ENCODE data around the gene TMEM87B. TPM values are rescaled to one million over a fixed set of nuclear protein-coding genes. Genes with fewer than 3 reads are reported as not detected.

The TMEM87B gene
- polyA plus RNA-seq, 1 donor from 2014 or later = 12.8 TPM

GRCh38 chr2:112096098-112096497 lies 41.0 kb downstream of the TMEM87B start:
- Histone ChIP-seq H3K9ac (ENCODE audit: low read length) (no peak overlapping the region), H3K27ac (ENCODE audit: low read length) (no peak overlapping the region), H3K9me3 (ENCODE audit: low read length) (no peaks in the 10 kb centered on the region), H4K20me1 (ENCODE audit: insufficient read depth) (no peaks in the 10 kb centered on the region), H3K36me3 (ENCODE audit: insufficient read depth, low read length) (peaks cover 9% of the 10 kb centered on the region), H3K4me2 (ENCODE audit: low read length) (no peak overlapping the region), H3K4me3 (ENCODE audit: low read length) (no peak overlapping the region), H3K27me3 (ENCODE audit: insufficient read depth, low read depth, low read length) (no peaks in the 10 kb centered on the region), H3F3A (ENCODE audit: insufficient read depth, low read length, poor library complexity, severe bottlenecking) (no peaks in the 10 kb centered on the region), H2AFZ (ENCODE audit: low read depth, low read length) (no peak overlapping the region), H3K79me2 (replicated peaks; ENCODE audit: insufficient read depth, low read length) (no peaks in the 10 kb centered on the region), H3K9me2 (ENCODE audit: insufficient read depth, low read length) (no peaks in the 10 kb centered on the region)
- TF ChIP-seq EP300 (conservative IDR thresholded peaks at IDR 0.05; ENCODE audit: poor library complexity, severe bottlenecking) = no peak
- no peak for TF ChIP-seq EZH2 (IDR thresholded peaks at IDR 0.05; ENCODE audit: borderline replicate concordance, insufficient read depth, low read length, poor library complexity, severe bottlenecking)
- no peak for TF ChIP-seq SMC3 (conservative IDR thresholded peaks at IDR 0.05; ENCODE audit: poor library complexity)
- TF ChIP-seq MXI1 (conservative IDR thresholded peaks at IDR 0.05; ENCODE audit: poor library complexity, severe bottlenecking) = no peak
- TF ChIP-seq TAF1 (IDR thresholded peaks at IDR 0.05; ENCODE audit: low read depth) = no peak
- TF ChIP-seq POLR2AphosphoS5 (IDR thresholded peaks at IDR 0.05) = no peak

- Histone ChIP-seq H3K27ac (ENCODE audit: low read length) (no peak overlapping the region), H3K79me2 (replicated peaks; ENCODE audit: insufficient read depth, low read length) (no peaks in the 10 kb centered on the region), H4K20me1 (ENCODE audit: insufficient read depth) (no peaks in the 10 kb centered on the region), H3K4me2 (ENCODE audit: low read length) (no peak overlapping the region), H3K9ac (ENCODE audit: low read length) (no peak overlapping the region), H2AFZ (ENCODE audit: low read depth, low read length) (no peak overlapping the region), H3K9me3 (ENCODE audit: low read length) (no peaks in the 10 kb centered on the region), H3K4me3 (ENCODE audit: low read length) (no peak overlapping the region), H3F3A (ENCODE audit: insufficient read depth, low read length, poor library complexity, severe bottlenecking) (no peaks in the 10 kb centered on the region), H3K9me2 (ENCODE audit: insufficient read depth, low read length) (no peaks in the 10 kb centered on the region), H3K36me3 (ENCODE audit: insufficient read depth, low read length) (no peaks in the 10 kb centered on the region), H3K27me3 (ENCODE audit: insufficient read depth, low read depth, low read length) (no peaks in the 10 kb centered on the region)
- no peak for TF ChIP-seq REST (IDR thresholded peaks at IDR 0.05; ENCODE audit: borderline replicate concordance)
- TF ChIP-seq SMC3 (conservative IDR thresholded peaks at IDR 0.05; ENCODE audit: poor library complexity) = no peak
- no peak for TF ChIP-seq MXI1 (conservative IDR thresholded peaks at IDR 0.05; ENCODE audit: poor library complexity, severe bottlenecking)
- TF ChIP-seq EZH2 (IDR thresholded peaks at IDR 0.05; ENCODE audit: borderline replicate concordance, insufficient read depth, low read length, poor library complexity, severe bottlenecking) = no peak
- TF ChIP-seq CTCF (IDR thresholded peaks at IDR 0.05; ENCODE audit: poor library complexity, severe bottlenecking) = no peak
- no peak for TF ChIP-seq EP300 (conservative IDR thresholded peaks at IDR 0.05; ENCODE audit: poor library complexity, severe bottlenecking)
- no peak for TF ChIP-seq TAF1 (IDR thresholded peaks at IDR 0.05; ENCODE audit: low read depth)
- TF ChIP-seq POLR2AphosphoS5 (IDR thresholded peaks at IDR 0.05) = no peak
- no peak for TF ChIP-seq RAD21 (conservative IDR thresholded peaks at IDR 0.05)
These were observed 53.2 kb downstream of the TMEM87B start for GRCh38 chr2:112108178-112108832.

All from neural cell (in vitro differentiated cells).